T47D (cell line): ENCODE data around the gene CETN1.

ENCODE experiments used
- DNase-seq, 2 experiments: peaks; one replicate each; pipeline versions ENCODE4 v3.0.0 to v3.0.0-alpha.2; 2011 to 2012; ENCODE audit warnings: low read depth in 1 of 2, low spot score in 1 of 2
- JUND ChIP-seq: IDR thresholded peaks from 2 replicates; pipeline ENCODE4 v1.6.1; 2012; ENCODE audit warnings: low read depth
- in situ Hi-C: cut with HindIII; loops from 2 replicates; pipeline ENCODE4 v1.10.0; 2016; ENCODE audit warnings: low sequenced_read_pairs, low pct_unique_long_range_greater_than_20kb

Gene CETN1

GRCh38 chr18:580154-580553, at the start of gene CETN1:
CETN1 (plus strand) TSS chr18:580380; CDS start chr18:580409, 29 bp downstream.
- TF ChIP-seq JUND, result no peak
- in situ Hi-C loops, result no loop called here
- no peak for DNase-seq

DNA sequence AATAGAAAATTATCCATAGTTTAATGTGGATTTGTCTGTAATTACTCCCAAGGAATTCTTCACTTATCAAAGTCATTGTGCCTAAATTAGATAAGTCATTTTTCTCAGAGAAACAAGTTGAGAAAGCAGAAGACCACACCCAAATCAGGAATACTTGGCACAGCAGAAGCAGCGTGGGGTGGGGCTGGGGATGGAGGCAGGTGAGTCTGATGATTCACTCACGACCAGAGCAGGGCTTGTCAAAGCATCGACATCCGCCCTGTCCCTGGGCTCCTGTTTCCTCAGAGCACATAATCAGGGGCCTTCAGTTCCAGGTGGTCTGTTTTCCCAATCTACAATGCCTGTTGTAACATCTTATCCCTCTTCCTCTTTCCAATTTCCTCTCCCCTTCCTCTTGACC, 48.2 kb upstream of the CETN1 start:
- no peak for TF ChIP-seq JUND
- in situ Hi-C loops, result no loop called here
- no peak for DNase-seq

- no peak for TF ChIP-seq JUND
- in situ Hi-C loops, result no loop called here
- no peak for DNase-seq
Observed at GRCh38 chr18:532632-533031, 47.5 kb upstream of the CETN1 start.

- no peak for TF ChIP-seq JUND
- in situ Hi-C loops, result no loop called here
- DNase-seq, result no peak
Observed at GRCh38 chr18:533995-534601, 46.1 kb upstream of the CETN1 start.

DNA sequence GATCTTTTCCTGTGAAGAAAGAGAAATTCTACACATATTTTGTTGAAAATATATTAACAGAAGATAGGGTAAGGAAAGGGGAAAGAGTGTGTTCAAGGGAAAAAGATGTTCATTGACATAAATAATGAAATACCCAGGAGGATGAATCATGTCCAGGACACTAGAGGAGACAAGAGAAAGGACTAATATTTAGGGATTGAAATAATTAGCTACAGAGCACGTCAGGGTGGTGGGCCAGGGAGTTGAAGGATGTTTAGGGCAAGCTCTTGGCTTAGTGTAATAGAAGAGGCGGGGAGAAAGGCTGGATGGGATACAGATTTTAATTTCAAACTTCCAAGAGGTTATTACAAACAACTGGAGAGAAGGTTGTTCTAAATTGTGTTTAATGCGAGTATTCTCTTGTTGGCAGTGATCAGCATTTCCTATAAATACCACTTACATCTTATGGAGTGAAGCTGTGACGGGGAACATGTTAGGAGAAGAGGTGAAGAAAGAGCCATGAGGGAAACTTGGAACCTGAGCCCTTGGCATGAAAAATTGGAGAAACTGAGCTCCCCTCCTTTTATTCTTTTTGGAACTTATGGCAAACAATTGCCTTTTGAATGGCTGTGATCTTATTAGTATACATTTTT, 36.6 kb upstream of the CETN1 start:
- in situ Hi-C loops, result no loop called here
- no peak for DNase-seq
- no peak for TF ChIP-seq JUND

DNA sequence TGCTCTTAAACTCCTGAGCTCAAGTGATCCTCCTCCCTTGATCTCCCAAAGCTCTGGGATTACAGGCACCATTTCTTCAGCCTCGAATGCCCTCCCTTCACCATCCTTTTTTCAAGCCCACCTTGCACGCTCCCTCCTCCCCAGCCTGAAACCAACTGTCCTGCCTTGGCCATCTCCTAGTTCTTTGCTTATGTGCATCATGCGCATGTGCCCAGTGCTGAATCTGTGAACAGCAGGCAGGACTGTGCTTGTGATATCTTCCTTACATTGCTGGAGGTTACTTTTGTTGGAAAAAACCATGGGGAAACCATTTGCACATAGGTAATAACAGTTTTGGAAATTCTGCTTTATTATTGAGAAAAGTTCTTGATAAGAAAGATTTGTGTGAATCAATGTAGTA, 30.2 kb upstream of the CETN1 start:
- no peak for DNase-seq
- in situ Hi-C loops, result no loop called here
- TF ChIP-seq JUND, result no peak

GRCh38 chr18:551404-552061, 28.6 kb upstream of the CETN1 start:
- no peak for TF ChIP-seq JUND
- in situ Hi-C loops, result no loop called here
- no peak for DNase-seq

DNA sequence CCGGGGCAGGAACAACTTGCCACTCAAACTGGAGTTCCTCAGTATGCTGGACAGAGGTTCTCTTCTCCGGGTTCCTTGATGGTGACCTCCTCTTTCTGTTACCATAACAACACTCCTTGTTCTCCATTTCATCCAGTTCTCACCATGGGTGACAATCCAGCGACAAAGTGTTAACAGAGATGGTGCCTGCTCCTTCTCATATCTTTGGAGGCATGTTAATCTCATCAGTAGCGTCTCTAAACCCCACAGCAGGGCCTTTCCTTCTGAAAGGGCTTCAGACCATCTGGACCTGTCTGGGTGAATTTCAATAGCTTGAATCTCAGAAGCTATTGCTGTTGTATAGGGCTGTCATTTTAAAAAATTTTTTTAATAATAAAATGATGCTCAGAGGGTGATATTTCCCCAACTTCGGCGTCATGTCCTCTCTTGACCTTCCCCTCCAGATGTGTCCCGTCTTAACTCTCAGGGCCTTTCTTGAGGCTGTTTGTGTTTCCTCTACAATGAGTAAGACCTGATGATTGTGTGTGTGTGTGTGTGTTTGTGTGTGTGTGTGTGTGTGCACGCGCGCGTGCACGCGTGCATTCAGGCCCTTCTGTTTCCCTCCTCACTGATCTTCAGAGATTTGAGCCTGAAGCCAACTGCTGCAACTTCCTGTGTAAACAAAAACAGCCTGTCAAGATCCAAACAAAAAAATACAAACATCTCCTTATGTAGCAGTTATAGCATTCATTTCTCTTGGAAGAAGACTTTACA, 24.3 kb upstream of the CETN1 start:
- DNase-seq, result no peak
- in situ Hi-C loops, result no loop called here
- TF ChIP-seq JUND, result no peak

DNA sequence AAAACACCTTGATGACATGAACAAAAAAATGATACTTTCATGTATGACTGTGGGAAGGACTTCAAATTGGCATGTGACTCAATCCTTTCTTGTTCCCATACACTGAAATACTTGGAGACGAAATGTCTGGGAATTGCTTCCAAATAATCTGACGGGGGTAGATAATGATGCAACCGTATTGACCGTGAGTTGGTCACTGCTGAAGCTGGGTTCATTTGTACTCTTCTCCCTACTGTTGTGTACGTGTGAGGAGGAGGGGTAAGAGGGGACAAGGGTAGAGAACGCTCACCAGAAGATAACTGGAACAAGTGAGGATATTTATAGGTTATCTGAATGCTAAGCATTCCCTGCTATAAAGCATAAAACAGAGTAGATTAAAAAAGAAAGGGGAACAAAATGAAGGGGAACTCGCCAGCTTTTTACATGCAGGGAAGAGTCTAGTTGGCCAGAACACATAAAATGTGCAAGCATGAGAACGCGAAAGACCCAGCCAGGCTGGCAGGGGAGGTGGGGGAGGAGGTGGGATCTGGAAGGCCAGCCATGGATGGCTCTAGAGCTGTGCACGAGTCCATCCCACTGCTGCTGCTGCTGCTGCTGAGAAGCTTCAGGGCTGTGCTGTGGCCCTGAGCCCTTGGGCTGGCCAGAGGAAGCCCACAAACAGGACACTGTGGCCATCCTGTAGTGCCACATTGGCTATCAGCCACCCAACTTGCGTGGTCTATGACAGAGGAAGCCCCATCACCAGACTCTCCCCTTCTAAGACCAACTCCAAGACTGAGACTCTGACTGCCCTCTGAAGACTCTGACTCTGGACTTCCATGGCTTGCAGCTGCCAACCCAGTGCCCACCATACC, 15.2 kb upstream of the CETN1 start:
- TF ChIP-seq JUND, result no peak
- in situ Hi-C loops, result no loop called here
- DNase-seq, result no peak

DNA sequence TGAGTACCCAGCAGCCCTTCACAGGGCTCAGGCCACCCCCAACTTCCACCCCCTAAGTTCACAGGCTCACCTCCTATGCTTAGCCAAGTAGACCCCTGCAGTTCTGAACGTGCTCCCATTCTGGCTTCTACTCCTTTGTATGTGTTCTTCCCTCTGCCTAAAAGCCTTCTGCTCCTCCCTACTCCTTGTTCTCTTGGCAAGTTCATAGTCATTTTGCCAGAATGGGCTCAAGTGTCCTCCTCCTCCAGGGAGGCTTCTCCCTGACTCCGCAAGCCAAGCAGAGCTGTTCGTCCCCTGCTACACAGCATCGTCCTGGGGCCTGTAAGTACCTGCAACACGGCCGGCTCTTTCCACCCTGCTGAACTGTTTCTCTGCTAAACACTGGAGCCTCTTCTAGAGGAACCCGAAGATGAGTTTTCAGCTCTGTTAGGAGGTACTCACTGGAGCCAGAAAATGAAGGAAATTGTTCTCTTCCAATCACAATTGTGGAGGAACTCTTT, 14.6 kb upstream of the CETN1 start:
- TF ChIP-seq JUND, result no peak
- no peak for DNase-seq
- in situ Hi-C loops, result no loop called here

DNA sequence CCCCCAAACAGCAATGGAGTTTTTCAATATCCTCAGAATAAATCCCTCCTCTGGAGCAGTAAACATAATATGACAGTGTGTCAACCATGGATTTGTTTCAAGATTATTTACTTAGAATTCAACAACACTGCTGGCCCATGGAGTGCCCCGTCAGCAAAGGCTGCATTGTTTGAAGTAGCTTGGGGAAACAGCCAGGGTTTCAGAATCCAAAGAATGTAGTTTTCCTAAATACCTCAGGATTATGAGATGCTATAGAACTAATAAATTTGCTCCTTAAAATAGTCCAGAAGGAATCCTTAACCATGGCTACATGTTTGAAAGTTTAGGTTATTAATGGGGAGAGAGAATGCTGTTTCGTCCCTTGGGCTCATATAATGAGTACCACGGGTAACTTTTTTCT, 13.1 kb upstream of the CETN1 start:
- DNase-seq, result peak in 1 of 2 experiments; percentile 55

DNA sequence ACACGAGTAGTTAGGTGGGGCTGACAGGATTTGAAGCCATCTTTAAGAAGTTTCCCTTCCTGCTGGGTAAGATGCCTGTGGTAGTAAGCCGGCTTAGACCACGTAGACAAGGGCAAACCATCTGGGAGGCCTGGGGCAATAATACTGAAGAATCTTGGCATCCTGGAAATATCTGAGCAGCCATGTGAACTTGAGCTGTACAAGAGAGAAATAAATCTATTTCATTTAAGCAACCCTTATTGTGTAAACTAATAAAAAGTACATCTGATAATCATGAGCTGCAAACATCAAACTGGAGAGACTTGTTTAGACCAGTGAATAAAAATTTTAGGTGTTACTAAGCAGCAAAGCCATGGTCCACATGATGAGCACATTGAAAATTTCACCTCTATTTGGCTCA, 11.4 kb upstream of the CETN1 start:
- peak; percentile 64; the same call in 1 of the 2 replicates for TF ChIP-seq JUND
- DNase-seq, result peak; percentile 21 to 92
- in situ Hi-C loops, result no loop called here

More for the DNA sequence above, 13.1 kb upstream of the CETN1 start:
- in situ Hi-C loops, result no loop called here
- TF ChIP-seq JUND, result no peak
